Sciatic nerve (tissue), 2 donors: ENCODE results near the gene ARSJ. TPM values are rescaled to one million over a fixed set of nuclear protein-coding genes. Genes with fewer than 3 reads are reported as not detected.

ENCODE experiments used
- ATAC-seq: fragments of 200-7000 bp; cut with Tn5 transposase; one replicate; pipeline ENCODE4 v1.9.1; 2020; ENCODE audit warnings: mild to moderate bottlenecking, moderate library complexity
- DNase-seq: peaks from one replicate; pipeline ENCODE4 v3.0.0-alpha.2; 2020; ENCODE audit warnings: low spot score
- intact Hi-C: fragments of 100-400 bp; cut with DNase I; formaldehyde crosslinking; loops from one replicate; pipeline ENCODE4 v1.14.2; 2022
- total RNA-seq: library from RNA; stranded (reverse); fragmentation: NEBNext Ultra II Directional; extraction: Animal tissue kit (Norgen Biotek cat#: 25700); gene quantifications from one replicate; pipeline ENCODE4 v1.2.1, GENCODE V29; 2021
- donor health status: DM: no; HTN: no; CAD: no.
- donor health status: DM: no; HTN: no; CAD: no.

Gene ARSJ
- total RNA-seq, 1 donor from 2014 or later: 5.3 TPM

DNA sequence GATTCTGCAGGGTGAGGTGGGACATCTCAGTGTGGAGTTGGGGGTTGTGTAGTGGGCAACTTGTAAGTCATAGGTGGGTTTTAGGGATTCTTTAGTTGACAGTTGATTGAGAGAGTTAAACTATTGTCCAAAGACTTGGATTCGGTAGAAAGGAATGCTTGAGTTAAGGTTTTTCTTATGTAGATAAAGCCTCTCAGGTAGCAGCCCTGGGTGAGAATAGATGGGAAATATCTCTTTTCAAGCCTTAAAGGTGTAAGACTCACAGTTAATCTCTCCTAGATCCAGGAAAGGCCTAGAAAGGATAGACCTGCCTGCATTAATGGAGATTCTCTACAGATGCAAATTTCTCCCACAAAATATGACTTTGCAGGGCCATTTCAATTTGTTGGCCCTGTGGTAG, 108.4 kb downstream of the ARSJ start:
- DNase-seq (no peak), ATAC-seq (no peak)
- intact Hi-C loops: no loop called here

DNA sequence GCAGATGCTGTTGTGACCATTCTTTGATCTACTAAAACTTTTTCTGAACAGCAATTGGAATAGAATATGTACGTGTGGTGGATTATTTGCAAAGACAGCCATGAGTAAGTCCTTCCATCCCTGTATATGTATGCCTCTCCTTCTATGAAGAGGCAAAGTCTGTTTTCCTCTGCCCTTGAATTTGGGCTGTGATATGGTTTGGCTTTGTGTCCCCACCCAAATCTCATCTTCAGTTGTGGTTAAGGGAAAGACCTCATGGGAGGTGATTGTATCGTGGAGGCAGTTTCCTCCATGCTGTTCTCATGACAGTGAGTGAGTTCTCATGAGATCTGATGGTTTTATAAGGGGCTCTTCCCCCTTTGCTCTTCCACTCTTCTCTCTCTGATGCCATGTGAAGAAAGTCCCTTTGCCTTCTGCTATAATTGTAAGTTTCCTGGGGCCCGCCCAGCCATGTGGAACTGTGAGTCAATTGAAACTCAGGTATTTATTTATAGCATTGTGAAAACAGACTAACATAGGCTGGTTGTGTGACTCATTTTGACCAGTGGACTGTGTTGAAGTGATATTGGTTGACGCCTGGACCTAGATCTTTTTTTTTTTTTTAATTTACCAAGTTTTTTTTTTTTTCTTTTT, 109.6 kb downstream of the ARSJ start:
- no peak for ATAC-seq
- DNase-seq: no peak
- intact Hi-C loops: no loop called here

GRCh38 chr4:113866611-113867010, 112.8 kb downstream of the ARSJ start:
- DNase-seq (no peak), ATAC-seq (no peak)
- intact Hi-C loops: no loop called here

GRCh38 chr4:113858924-113859323, 120.5 kb downstream of the ARSJ start:
- no peak for DNase-seq

DNA sequence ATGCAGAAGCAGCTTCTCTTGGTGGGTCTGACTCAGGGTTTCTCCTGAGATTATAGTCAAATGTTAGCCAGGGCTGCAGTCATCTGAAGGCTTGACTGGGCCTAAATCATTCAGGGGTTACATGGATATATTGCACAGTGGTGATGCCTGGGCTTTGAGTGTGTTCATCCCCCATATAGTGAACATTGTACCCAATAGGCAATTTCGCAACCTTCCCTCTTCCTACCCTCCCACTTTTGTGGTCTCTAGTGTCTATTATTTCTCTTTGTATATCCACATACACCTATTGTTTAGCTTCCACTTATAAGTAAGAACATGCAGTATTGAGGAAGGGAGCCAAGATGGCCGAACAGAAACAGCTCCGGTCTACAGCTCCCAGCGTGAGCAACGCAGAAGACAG, 127.6 kb downstream of the ARSJ start:
- no peak for ATAC-seq
- DNase-seq: no peak
- intact Hi-C loops: no loop called here

More at GRCh38 chr4:113858924-113859323, 120.5 kb downstream of the ARSJ start:
- intact Hi-C loops: no loop called here
- no peak for ATAC-seq

Other genes starting within 250 kb of the ARSJ start
- gene CAMK2D, start 217.9 kb downstream of the ARSJ start, total RNA-seq: 41.3 TPM